Panc1 (cell line): ENCODE measurements around the gene CDCA7L.

Experiments used
- TCF7L2 ChIP-seq: IDR thresholded peaks from 2 replicates; pipeline ENCODE4 v1.6.1; 2011; ENCODE audit warnings: mild to moderate bottlenecking, low read depth, low read length, inconsistent platforms
- TF ChIP-seq, protein P1 (sequence below): fragments of 450-650 bp; IDR thresholded peaks from 2 replicates; pipeline ENCODE4 v1.5.1; 2017; ENCODE audit warnings: mild to moderate bottlenecking

DNA sequence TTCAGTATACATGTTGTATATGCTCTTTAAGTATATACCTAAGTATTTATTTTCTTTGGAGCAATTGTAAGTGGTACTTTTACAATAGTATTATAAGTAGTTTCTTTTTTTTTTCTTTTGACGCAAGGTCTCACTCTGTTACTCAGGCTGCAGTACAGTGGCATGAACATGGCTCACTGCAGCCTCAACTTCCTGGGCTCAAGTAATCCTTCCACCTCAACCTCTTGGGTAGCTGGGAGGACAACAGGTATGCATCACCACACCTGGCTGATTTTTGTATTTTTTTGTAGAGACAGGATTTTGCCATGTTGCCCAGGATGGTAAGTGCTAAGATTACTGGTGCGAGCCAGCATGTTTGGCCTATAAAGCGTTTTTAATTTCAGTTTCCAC, 13.7 kb upstream of the CDCA7L start:
- no peak for TF ChIP-seq TCF7L2
- TF ChIP-seq, protein P1, sequence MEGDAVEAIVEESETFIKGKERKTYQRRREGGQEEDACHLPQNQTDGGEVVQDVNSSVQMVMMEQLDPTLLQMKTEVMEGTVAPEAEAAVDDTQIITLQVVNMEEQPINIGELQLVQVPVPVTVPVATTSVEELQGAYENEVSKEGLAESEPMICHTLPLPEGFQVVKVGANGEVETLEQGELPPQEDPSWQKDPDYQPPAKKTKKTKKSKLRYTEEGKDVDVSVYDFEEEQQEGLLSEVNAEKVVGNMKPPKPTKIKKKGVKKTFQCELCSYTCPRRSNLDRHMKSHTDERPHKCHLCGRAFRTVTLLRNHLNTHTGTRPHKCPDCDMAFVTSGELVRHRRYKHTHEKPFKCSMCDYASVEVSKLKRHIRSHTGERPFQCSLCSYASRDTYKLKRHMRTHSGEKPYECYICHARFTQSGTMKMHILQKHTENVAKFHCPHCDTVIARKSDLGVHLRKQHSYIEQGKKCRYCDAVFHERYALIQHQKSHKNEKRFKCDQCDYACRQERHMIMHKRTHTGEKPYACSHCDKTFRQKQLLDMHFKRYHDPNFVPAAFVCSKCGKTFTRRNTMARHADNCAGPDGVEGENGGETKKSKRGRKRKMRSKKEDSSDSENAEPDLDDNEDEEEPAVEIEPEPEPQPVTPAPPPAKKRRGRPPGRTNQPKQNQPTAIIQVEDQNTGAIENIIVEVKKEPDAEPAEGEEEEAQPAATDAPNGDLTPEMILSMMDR, result no peak
